Hepatocyte (in vitro differentiated cells): ENCODE data around the gene FAF1.

Experiments
- EZH2 ChIP-seq: fragments of 200-600 bp; sonication (generic); IDR thresholded peaks from 2 replicates; pipeline ENCODE4 v1.6.1; 2016; ENCODE audit warnings: antibody characterized with exemption, mild to moderate bottlenecking, borderline replicate concordance
- TF ChIP-seq, protein P1 (sequence below): fragments of 200-600 bp; sonication (generic); IDR thresholded peaks from 2 replicates; pipeline ENCODE4 v1.5.1; 2016; ENCODE audit warnings: antibody characterized with exemption, mild to moderate bottlenecking; ENCODE audit not compliant: poor library complexity

DNA sequence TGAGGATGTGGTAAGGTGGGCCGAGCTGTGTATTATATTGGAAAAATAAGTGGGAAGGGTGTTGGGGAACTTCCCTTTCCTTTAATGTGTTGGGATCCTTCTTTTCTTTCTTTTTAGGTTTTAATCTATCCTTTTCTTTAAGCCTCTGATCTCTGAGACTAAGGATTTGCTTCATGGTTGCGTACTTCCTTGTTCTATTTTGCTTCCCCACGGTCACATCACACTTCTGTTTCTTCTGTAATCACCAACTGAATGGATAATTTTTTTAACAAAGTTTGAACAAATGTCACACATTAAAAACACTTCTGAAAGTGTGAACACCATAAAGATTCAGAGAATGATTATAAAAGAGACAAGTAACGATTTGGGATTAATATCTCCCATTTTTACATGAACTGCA, 554.3 kb downstream of the FAF1 start:
- TF ChIP-seq, protein P1, sequence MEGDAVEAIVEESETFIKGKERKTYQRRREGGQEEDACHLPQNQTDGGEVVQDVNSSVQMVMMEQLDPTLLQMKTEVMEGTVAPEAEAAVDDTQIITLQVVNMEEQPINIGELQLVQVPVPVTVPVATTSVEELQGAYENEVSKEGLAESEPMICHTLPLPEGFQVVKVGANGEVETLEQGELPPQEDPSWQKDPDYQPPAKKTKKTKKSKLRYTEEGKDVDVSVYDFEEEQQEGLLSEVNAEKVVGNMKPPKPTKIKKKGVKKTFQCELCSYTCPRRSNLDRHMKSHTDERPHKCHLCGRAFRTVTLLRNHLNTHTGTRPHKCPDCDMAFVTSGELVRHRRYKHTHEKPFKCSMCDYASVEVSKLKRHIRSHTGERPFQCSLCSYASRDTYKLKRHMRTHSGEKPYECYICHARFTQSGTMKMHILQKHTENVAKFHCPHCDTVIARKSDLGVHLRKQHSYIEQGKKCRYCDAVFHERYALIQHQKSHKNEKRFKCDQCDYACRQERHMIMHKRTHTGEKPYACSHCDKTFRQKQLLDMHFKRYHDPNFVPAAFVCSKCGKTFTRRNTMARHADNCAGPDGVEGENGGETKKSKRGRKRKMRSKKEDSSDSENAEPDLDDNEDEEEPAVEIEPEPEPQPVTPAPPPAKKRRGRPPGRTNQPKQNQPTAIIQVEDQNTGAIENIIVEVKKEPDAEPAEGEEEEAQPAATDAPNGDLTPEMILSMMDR = no peak
- no peak for TF ChIP-seq EZH2
